Measurements from ENCODE around the gene CARD11.
A peak's percentile ranks its signal among the peaks of the same experiment; 100 is the strongest.

The CARD11 gene

GRCh38 chr7:2894118-2894940 lies 149.3 kb downstream of the CARD11 start:
- peak; percentile 68 for DNase-seq

GRCh38 chr7:2893411-2893861 lies 150.2 kb downstream of the CARD11 start:
- peak; percentile 27 for DNase-seq

DNA sequence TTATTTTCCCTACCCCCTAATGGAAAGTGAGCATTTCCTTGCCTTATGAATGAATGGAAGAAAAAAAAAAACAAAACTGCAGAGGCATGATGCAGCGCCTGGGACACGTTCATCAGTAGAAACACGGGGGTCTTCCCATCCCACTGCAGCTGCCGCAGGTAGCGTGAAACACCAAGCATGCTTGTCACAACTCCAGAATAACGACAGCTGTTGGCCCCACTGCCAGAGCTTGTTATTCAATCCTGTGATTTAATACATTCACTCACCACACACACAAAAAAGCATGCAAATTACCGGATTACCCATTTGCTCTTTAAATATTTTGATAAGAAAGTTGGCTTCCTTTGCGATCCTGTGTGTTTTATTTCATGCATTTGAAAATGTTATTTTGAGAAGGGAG lies 151.1 kb downstream of the CARD11 start:
- DNase-seq: no peak

DNA sequence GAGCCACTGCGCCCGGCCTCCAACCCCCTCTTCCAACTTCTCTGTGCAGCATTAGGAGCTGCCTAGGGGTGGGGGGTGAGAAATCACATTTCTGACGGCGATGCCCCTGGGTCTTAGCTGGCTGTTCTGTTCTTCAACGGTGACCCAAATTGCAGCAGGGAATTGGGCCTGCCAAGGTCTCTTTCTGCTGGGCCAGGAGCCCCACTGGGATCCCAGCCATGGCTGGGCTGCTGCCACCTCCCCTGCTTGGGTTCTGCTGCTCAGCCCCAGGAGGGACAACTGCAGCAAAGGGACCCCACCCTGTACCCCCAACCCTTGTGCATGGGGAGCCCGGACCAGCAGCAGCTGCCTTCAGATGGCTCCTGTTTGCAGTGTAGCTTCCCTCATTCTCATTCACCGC lies 155.9 kb downstream of the CARD11 start:
- DNase-seq: no peak

DNA sequence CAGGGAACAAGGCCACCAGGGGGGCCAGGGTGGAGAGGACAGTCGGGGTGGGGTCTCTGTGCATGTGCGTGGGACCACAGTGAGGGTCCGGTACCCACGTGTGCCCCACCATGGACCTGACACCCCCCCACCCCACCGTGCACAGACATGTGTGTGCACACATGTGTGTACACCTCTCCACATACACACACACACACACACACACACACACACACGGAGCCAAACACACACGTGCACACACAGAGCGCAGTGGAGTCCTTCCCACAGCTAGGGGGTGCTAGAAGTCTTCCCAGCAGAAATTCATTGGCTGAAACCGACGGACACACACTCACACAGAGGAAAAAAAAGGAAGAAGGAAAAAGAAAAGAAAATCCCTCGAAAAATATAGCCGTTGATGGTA lies 156.8 kb downstream of the CARD11 start:
- peak; percentile 75 for DNase-seq

DNA sequence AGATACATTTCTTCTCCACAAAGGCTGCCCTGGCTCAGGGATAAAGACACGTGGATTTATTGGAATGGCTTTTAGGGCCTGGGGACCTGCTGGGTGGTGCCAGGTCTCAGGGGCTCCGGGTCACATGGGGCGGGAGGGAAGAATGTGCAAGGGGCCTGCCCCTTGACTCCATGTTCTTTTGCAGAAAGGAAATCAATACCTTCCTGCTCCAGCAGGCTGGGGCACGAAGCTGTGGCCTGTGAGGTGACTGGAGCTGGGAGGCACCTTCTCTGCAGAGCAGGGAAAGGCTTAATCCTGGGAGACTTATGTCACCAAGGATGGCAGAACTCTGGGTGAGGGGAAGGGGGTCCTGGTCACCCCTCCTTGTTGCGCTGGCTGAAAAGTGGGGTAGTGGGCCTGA lies 157.3 kb downstream of the CARD11 start:
- no peak for DNase-seq

- no peak for DNase-seq
Observed at GRCh38 chr7:2884161-2884560, 159.5 kb downstream of the CARD11 start.

DNA sequence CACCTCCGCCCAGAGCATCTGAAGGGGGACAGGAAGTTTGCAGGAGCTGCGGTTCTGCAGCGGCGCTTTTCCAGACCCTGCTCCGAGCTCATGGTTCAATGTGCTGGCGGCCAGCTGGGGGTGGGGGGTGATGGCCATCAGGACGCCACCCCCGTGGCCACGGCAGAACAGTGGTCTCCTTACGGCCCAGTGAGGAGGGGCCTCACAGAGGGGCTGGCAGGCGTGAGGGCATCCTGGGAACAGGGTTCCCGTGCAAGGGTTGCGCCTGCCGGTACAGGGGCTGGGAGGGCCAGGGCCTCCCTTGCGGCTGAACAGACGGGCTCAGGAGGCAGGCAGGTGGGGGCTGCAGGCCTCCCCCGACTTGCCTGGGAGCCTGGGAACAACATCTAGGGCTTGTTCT lies 160.6 kb downstream of the CARD11 start:
- DNase-seq: no peak

- DNase-seq: no peak
Observed at GRCh38 chr7:2882111-2882510, 161.6 kb downstream of the CARD11 start.

- no peak for DNase-seq
Observed at GRCh38 chr7:2880874-2881533, 162.7 kb downstream of the CARD11 start.

- DNase-seq: no peak
Observed at GRCh38 chr7:2880051-2880450, 163.6 kb downstream of the CARD11 start.

DNA sequence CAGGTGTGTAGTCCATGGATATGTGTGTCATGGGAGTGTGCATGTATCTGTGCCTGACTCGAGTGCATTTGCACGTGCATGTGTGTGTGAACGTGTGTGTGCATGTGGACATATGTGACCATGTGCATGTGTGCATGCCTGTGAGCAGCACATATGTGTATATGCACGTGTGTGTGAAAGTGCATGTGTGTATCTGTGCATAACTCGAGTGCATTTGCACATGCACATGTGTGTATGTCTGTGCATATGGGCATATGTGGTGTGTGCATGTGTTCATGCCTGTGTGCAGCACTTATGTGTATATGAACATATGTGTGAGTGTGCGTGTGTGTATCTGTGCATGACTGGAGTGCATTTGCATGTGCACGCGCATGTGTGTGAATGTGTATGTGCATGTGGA lies 164.3 kb downstream of the CARD11 start:
- no peak for DNase-seq

DNA sequence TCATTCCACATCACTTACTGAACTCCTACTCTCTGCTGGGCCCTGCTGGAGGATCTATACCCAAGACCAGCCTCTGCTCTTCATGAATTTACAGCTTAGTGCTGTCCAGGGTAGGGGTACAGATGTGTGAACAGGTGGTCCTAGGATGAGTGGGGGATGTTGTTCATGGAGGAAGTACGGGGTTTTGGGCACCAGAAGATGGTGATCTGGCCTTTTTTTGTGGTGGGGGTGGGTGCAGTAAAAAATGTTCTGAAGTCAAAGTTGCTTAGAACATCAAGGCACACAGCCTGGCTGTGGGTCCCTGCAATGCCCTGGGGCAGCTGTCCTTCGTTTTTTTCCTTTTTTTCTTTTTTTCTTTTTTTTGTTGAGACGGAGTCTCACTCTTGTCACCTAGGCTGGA lies 165.4 kb downstream of the CARD11 start:
- no peak for DNase-seq

DNA sequence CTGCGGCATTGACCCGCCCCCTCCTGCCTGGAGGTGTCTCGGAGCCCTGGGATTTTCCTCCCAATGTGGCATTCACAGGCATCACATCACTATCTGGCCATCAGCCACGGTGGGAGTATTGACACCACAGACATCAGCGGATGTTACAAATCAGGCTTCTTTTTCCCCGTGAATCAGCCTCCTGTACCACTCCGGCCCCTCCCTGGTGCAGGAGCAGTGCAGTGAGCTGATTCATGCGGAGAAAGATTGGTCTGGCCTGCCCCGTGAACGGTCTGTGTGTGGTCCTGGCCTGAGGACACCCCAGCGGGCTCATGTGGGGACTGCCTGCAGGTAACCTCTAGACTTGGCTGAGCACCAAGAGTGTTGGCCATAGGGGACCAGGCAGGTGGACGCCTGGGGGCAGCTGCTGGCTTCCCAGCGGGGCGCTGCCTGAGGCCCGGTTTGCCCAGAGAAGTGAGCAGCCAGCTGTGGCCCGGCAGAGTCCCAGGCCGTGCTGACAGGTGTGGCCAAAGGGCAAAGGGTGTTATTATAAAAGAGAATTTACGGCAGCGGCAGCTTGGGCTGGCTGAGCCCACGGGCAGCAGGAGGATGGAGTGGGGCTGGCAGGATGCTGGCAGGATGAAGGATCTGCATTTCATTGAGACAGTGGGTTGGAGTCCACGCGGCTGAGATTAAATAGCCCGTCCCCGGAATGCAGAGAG lies 167.5 kb downstream of the CARD11 start:
- no peak for DNase-seq

DNA sequence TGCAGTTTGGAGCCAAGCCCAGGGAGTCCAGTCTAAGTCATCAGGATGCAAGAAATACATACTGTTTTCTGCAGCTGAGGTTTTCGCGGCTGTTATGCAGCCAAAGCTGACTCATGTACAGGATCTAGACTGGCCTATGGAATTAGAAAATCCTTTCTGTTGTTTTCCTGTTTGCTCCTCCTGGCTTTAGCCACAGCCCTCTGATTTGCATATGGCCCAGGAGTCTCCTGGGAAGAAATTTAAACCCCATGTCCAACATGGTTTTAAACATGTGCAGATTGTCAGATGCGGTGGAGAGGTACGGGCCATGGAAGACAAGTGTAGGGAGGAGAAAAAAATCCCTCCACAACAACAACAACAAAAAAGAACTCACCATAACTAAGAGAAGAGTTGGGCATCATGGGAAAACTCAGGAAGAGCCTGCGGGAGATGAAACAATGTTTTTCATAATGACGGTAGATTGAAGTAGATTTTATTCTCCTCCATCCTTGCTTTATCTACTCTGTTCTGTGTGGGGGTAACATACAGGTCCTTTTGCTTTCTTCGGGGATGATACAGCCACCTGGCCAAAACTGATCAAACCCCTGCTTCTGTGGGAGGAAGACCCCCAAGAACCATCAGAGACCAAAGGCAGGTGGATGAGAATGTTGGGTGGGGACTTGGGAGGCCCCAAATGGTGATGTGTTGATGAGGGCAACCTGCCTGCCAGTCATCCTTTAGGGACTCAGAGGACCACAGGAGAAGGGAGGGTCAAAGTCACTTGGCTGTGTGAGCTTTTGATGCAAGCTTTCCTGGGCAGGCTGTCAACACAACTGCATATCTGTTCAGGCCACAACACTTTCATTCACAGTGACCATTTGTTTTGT lies 169.7 kb downstream of the CARD11 start:
- peak; percentile 54 for DNase-seq

DNA sequence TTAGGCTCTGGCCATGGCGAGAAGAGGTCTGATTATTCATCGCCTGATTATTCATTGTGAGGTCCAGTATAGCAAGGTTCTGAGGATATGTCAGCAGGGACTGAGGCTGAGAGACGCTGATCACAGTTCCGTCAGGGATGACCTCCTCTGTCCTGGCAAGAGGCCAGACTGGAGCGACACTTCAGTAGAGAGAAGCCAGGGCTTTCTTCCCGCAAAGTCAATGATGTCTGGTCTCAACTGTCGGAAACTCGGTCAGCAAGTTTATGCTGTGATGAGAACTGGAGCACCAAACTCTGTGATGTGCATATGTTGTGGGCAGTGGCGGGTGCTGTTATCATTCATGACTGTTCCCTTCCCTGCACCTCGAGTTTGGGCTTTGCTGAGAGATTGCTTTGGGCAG lies 170.5 kb downstream of the CARD11 start:
- DNase-seq: no peak

DNA sequence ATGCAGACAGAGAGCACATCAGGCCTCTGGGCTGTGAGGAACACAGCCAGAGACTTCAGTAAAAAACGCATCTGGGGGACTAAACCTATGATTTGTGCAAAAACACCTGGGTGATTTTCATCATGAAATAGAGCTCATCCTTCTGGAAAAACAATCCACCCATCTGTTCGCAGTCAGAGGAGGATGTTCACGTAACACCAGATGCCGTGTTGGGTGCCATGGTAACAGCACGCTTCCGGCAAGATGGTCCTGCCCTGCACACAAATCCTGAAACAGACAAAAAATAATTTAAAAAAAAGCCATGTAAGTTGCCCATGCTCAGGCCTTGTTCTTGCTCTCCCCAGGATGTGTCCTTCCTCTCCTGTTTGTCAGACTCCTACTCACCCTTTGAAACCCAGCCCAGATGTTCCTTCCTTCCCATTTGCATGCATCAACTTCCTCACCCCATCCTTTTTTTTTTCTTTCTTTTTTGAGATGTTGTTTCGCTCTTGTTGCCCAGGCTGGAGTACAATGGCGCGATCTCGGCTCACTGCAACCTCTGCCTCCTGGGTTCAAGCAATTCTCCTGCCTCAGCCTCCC lies 171.3 kb downstream of the CARD11 start:
- no peak for DNase-seq

DNA sequence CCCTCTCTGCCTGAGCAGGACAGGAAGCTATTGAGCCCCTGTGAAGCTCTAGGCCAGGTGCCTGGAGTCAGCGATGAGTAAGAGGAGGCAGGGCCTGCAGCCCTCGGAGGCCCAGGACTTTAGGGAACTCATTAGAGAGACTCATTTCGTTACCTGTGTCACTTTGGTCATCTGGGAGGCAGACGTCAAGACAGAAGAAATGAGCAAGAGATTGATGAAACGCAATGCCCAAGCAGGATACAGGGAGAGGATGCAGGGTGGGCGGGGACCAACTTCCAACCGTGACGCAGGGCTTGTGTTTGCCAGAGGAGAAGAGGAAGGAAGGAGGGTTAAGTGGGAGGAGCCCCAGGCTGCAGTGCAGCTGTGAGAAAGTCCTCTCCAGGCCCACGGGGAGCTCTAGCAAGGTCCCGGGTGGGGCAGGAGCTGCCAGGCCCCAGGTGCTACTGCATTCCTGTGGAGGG lies 173.2 kb downstream of the CARD11 start:
- peak; percentile 76 for DNase-seq

DNA sequence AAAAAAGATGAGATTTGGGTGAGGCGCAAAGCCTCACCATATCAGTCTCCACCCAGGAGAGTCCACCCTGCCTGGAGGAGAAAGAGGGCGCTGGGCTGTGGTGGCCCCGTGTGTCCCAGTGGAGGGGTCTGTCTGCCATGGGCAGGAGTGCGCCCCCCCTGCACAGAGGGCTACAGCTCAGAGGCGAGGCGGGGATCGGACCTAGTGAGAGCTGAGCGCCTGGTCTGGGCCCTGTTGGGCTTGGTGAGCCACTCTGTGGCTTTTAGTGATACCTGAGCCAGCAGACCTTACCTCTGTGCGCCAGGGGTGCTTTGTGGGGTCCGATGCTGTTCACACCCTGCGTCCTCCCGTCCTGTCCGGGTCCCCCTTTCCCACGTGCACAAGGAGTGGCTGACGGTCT lies 173.7 kb downstream of the CARD11 start:
- no peak for DNase-seq

DNA sequence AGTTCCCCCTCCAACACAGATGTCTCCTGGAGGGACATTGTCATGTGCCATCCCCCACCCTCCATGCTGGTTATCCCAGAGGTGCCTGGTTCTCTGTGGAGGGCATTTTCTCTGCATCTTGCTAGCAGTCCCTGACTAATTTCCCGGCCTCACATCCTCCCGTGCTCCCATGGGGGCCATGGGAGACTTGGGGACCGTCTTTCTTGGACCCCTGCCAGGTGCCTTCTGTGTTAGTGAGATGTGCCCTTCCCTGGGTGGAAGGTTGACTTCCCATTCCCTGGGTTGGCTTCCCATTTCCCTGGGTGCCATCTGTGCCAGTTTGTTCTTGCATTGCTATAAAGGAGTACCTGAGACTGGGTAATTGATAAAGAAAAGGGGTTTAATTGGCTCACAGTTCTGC lies 177.1 kb downstream of the CARD11 start:
- DNase-seq: no peak

- peak; percentile 79 for DNase-seq
Observed at GRCh38 chr7:2864999-2865670, 178.5 kb downstream of the CARD11 start.

Data from activated CD4-positive, alpha-beta T cell treated with anti-CD3 and anti-CD28 coated beads, Interleukin-10, Interleukin-2, amounts not matched to agents 100 ng/mL and 50 ng/mL, durations not matched to agents 16 hours and 8 hours (primary cell).